ENCODE measurements around the gene JMJD1C. TPM values are rescaled to one million over a fixed set of nuclear protein-coding genes. Genes with fewer than 3 reads are reported as not detected.
A peak's percentile ranks its signal among the peaks of the same experiment; 100 is the strongest.

The JMJD1C gene
- total RNA-seq, 6 experiments from 2014 or later = 29.0 to 36.7 (median 32.8) TPM

- TF ChIP-seq, protein P1, sequence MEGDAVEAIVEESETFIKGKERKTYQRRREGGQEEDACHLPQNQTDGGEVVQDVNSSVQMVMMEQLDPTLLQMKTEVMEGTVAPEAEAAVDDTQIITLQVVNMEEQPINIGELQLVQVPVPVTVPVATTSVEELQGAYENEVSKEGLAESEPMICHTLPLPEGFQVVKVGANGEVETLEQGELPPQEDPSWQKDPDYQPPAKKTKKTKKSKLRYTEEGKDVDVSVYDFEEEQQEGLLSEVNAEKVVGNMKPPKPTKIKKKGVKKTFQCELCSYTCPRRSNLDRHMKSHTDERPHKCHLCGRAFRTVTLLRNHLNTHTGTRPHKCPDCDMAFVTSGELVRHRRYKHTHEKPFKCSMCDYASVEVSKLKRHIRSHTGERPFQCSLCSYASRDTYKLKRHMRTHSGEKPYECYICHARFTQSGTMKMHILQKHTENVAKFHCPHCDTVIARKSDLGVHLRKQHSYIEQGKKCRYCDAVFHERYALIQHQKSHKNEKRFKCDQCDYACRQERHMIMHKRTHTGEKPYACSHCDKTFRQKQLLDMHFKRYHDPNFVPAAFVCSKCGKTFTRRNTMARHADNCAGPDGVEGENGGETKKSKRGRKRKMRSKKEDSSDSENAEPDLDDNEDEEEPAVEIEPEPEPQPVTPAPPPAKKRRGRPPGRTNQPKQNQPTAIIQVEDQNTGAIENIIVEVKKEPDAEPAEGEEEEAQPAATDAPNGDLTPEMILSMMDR (IDR thresholded peaks at IDR 0.05) = no peak
- no peaks in the 10 kb centered on the region for H3K9me3 Mint-ChIP-seq
- H3K27me3 Mint-ChIP-seq (ENCODE audit: insufficient read depth) = peaks cover 3% of the 10 kb centered on the region; the same call in 1 of the 2 replicates
- DNase-seq = no peak
- H3K4me3 Mint-ChIP-seq = no peak overlapping the region
- H3K4me1 Mint-ChIP-seq (ENCODE audit: low read depth) = peaks cover 39% of the 10 kb centered on the region
- H3K27ac Mint-ChIP-seq = no peak overlapping the region
- peaks cover 10% of the 10 kb centered on the region; the same call in 1 of the 2 replicates for H3K36me3 Mint-ChIP-seq (ENCODE audit: low read depth)
Observed at GRCh38 chr10:63477927-63478326, 12.2 kb upstream of the JMJD1C start.

DNA sequence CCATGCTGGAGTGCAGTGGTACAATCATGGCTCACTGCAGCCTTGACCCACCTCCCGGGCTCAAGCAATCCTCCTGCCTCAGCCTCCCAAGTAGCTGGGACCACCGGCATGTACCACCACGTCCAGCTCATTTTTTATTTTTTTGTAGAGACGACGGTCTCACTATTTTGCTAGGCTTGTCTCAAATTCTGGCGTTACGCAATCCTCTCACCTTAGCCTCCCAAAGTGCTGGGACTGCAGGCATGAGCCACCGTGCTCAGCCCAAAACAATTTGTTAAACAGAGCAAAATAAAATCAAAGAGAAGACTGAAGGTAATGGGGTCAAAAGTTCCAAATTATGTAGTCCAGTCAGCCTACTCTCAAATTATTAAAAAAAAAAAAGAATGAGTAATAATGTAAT, 8.7 kb upstream of the JMJD1C start:
- Mint-ChIP-seq H3K4me3 (no peak overlapping the region), H3K9me3 (no peaks in the 10 kb centered on the region), H3K36me3 (ENCODE audit: low read depth) (peaks cover 10% of the 10 kb centered on the region; the same call in 1 of the 2 replicates), H3K4me1 (ENCODE audit: low read depth) (peaks cover 46% of the 10 kb centered on the region), H3K27ac (no peak overlapping the region), H3K27me3 (ENCODE audit: insufficient read depth) (peaks cover 3% of the 10 kb centered on the region; the same call in 1 of the 2 replicates)
- TF ChIP-seq, protein P1 (IDR thresholded peaks at IDR 0.05) = no peak
- DNase-seq = no peak

DNA sequence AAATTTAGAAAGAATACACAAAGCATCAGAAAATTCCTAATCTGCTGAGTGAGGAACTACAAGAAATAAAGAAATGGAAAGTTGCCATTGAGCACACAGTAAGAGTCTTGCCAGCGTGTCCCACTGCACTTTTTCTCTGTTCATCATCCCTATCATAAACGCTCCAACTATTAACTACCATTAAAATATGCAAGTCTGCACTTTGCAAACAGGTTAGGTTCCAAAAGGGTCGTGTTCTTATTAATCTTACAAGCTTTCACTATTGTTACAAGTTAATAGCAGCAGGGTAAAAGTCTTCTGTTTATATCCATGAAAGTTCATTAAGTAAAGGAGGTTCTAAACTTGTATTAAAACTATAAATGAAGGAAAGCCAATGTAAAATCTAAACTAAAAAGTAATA, 5.2 kb upstream of the JMJD1C start:
- H3K9me3 Mint-ChIP-seq = no peaks in the 10 kb centered on the region
- peaks cover 54% of the 10 kb centered on the region for H3K4me1 Mint-ChIP-seq (ENCODE audit: low read depth)
- peaks cover 10% of the 10 kb centered on the region; the same call in 1 of the 2 replicates for H3K36me3 Mint-ChIP-seq (ENCODE audit: low read depth)
- no peak overlapping the region for H3K4me3 Mint-ChIP-seq
- TF ChIP-seq, protein P1 (IDR thresholded peaks at IDR 0.05) = no peak
- H3K27me3 Mint-ChIP-seq (ENCODE audit: insufficient read depth) = peaks cover 3% of the 10 kb centered on the region; the same call in 1 of the 2 replicates
- no peak overlapping the region for H3K27ac Mint-ChIP-seq
- DNase-seq = no peak

DNA sequence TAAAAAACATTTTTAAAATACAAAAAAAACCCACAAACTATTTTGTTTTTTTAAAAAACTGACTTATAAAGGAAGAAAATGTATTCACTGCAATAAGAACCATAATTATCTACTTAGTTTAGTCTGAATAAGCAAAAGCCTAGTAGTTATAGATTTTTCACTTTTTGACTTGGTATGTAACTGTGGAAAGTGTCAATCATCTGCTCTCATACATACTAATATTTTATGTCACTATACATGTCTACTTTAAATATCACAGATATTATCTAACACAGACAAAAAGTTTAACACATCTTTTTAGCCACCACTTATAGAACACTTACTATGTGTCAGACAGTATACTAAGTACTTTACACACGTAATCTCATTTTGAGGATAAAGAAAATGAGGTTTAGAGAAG, 3.2 kb upstream of the JMJD1C start:
- Mint-ChIP-seq H3K4me3 (no peak overlapping the region), H3K27ac (no peak overlapping the region)
- TF ChIP-seq, protein P1 (IDR thresholded peaks at IDR 0.05) = no peak

DNA sequence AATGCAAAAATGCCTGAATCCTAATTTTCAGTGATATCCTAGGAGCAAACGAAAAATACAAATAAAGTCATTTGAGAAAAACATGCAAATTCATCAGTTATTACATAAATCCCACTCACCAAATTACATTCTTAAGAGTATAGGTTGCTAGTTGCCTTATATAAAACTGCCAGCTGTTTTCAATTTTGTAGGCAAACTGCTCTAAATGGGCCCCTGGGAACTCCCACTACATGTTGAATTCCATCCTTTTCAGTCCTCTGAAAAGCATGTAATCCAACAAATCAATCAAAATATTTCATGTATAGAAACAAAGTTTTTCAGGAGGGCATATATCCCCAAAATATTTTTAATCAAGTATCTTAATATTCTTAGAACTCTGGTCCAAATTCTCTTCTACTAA, 2.1 kb upstream of the JMJD1C start:
- H3K27me3 Mint-ChIP-seq (ENCODE audit: insufficient read depth) = no peaks in the 10 kb centered on the region
- peaks cover 4% of the 10 kb centered on the region; the same call in 1 of the 2 replicates for H3K36me3 Mint-ChIP-seq (ENCODE audit: low read depth)
- TF ChIP-seq, protein P1 (IDR thresholded peaks at IDR 0.05) = no peak
- peaks cover 59% of the 10 kb centered on the region for H3K4me1 Mint-ChIP-seq (ENCODE audit: low read depth)
- no peaks in the 10 kb centered on the region for H3K9me3 Mint-ChIP-seq
- peak overlapping the region; percentile 92 for H3K27ac Mint-ChIP-seq
- DNase-seq = no peak
- no peak overlapping the region; the same call in 1 of the 2 replicates for H3K4me3 Mint-ChIP-seq

More for the DNA sequence above, 3.2 kb upstream of the JMJD1C start:
- no peak for DNase-seq
- peaks cover 3% of the 10 kb centered on the region; the same call in 1 of the 2 replicates for H3K27me3 Mint-ChIP-seq (ENCODE audit: insufficient read depth)
- peaks cover 51% of the 10 kb centered on the region for H3K4me1 Mint-ChIP-seq (ENCODE audit: low read depth)
- peaks cover under 1% of the 10 kb centered on the region; the same call in 1 of the 2 replicates for H3K36me3 Mint-ChIP-seq (ENCODE audit: low read depth)
- no peaks in the 10 kb centered on the region for H3K9me3 Mint-ChIP-seq
